AML-193 (cell line): ENCODE results near the gene MBOAT2.
A peak's percentile ranks its signal among the peaks of the same experiment; 100 is the strongest.

Experiments used
- DNase-seq, 2 experiments: peaks; one replicate each; lab custom pipeline; 2025; lab: John Stamatoyannopoulos, UW

MBOAT2 gene

GRCh38 chr2:9018109-9018508 lies 14.6 kb upstream of the MBOAT2 start:
- DNase-seq = no peak

GRCh38 chr2:9017411-9017810 lies 13.9 kb upstream of the MBOAT2 start:
- no peak for DNase-seq

- DNase-seq = no peak
Observed at GRCh38 chr2:9015998-9016397, 12.5 kb upstream of the MBOAT2 start.

GRCh38 chr2:9013403-9013802 lies 9.9 kb upstream of the MBOAT2 start:
- DNase-seq = no peak

GRCh38 chr2:9010866-9011265 lies 7.4 kb upstream of the MBOAT2 start:
- DNase-seq = no peak

- no peak for DNase-seq
Observed at GRCh38 chr2:9008951-9009664, 5.6 kb upstream of the MBOAT2 start.

GRCh38 chr2:9006368-9006767 lies 2.9 kb upstream of the MBOAT2 start:
- no peak for DNase-seq

- no peak for DNase-seq
Observed at GRCh38 chr2:9004338-9005204, 1.1 kb upstream of the MBOAT2 start.

- no peak for DNase-seq
Observed at GRCh38 chr2:9003366-9003615, 193 bp downstream of the MBOAT2 start.

GRCh38 chr2:9002637-9003365 lies 683 bp downstream of the MBOAT2 start:
- DNase-seq = no peak

- no peak for DNase-seq
Observed at GRCh38 chr2:9002313-9002636, 1.2 kb downstream of the MBOAT2 start.

- DNase-seq = no peak
Observed at GRCh38 chr2:9001778-9002177, 1.7 kb downstream of the MBOAT2 start.

GRCh38 chr2:9001229-9001628 lies 2.3 kb downstream of the MBOAT2 start:
- DNase-seq = no peak

GRCh38 chr2:9000442-9000841 lies 3.0 kb downstream of the MBOAT2 start:
- no peak for DNase-seq

- no peak for DNase-seq
Observed at GRCh38 chr2:8999797-9000196, 3.7 kb downstream of the MBOAT2 start.

- no peak for DNase-seq
Observed at GRCh38 chr2:8999102-8999446, 4.4 kb downstream of the MBOAT2 start.

- DNase-seq = no peak
Observed at GRCh38 chr2:8998418-8999101, 4.9 kb downstream of the MBOAT2 start.

GRCh38 chr2:8997631-8998030 lies 5.9 kb downstream of the MBOAT2 start:
- DNase-seq = peak in 1 of 2 experiments; percentile 10

- no peak for DNase-seq
Observed at GRCh38 chr2:8997108-8997507, 6.4 kb downstream of the MBOAT2 start.

- DNase-seq = no peak
Observed at GRCh38 chr2:8996006-8996405, 7.5 kb downstream of the MBOAT2 start.

- no peak for DNase-seq
Observed at GRCh38 chr2:8994386-8994785, 9.1 kb downstream of the MBOAT2 start.

GRCh38 chr2:8993902-8994278 lies 9.6 kb downstream of the MBOAT2 start:
- DNase-seq = no peak
